Right lung (tissue), 5 donors: ENCODE results near the gene SERTAD2. TPM values are rescaled to one million over a fixed set of nuclear protein-coding genes. Genes with fewer than 3 reads are reported as not detected.

Experiments
- DNase-seq, 2 donors: peaks; one replicate each; pipeline ENCODE4 v3.0.0-alpha.2; 2013
- polyA plus RNA-seq, 5 donors: library from polyadenylated mRNA; unstranded; fragments of 120-200 nt; gene quantifications; one replicate each; pipeline versions ENCODE4 v1.2.1 to v1.2.3, GENCODE V29; 2013; ENCODE audit warnings: inconsistent platforms in 1 of 5, low replicate concordance in 1 of 5; ENCODE audit not compliant: insufficient read length in 5 of 5, insufficient read depth in 1 of 5

SERTAD2 gene
- polyA plus RNA-seq, 5 donors: 22.3 to 27.9 (median 24.7) TPM

DNA sequence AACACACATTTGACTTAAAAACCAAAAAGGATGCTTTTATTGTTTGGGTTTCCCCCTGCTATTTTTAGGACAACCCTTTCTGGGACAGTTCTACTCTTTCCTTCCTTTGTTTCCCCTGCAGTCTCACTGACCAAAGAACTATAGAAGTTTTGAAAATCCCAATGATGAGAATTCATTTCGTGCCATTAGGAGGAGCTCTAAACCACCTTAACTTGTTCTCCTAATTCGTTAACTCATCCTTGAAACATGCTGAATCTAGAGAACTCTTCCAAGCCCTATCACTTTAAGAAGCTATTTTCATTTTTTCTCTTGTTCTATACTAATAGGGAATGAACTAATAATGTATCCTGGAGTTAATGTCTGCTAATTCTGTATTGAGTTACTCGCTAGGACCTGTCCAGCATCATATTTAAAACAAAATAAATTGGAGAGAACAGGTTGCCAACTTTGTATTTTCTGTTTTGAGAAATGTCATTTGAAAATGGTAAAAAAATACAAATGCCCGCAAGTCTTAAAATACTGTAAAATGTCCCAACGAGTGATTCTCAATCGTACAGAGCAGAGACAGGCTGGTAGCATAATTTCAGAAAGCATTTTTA, 66.7 kb downstream of the SERTAD2 start:
- no peak for DNase-seq

- DNase-seq: no peak
Measured at GRCh38 chr2:64586054-64586453, 67.7 kb downstream of the SERTAD2 start.

DNA sequence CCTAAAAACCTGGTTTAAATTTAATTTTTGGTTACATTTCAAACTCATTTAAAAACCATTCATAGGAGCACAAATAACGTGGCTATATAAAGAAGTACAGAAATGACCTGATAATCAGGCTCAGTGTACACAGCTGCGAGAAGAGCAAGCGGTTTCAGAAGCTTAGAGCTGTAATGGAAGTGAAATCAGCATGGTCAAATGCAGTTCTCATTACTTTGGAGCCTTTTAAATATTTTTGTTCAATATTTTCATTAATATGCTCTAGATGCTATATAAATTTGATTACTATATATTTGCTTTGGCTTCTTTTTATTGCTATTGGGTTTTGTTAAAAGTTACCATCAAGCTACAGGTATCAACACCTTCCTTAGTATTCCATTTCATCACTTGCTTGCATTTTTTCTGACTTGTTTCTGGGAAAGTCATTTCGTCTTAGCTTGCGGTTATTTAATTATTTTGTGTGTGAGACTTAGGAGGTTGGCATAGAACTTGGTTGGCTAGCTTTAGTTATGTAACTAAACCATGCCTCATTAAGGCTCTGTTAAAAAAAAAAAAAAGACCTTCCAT, 70.9 kb downstream of the SERTAD2 start:
- no peak for DNase-seq

GRCh38 chr2:64581777-64582539, 71.8 kb downstream of the SERTAD2 start:
- DNase-seq: no peak

Other genes starting within 250 kb of the SERTAD2 start
- gene LGALSL, start 199.8 kb downstream of the SERTAD2 start, polyA plus RNA-seq: 100 to 1,000 TPM in 1 of 5 donors, 10 to 100 TPM in 4; 80.1 to 118 (median 86.1) TPM
- gene AFTPH, start 129.6 kb downstream of the SERTAD2 start, polyA plus RNA-seq: 10 to 100 TPM; 47.3 to 63.5 (median 56.0) TPM